WTC11 (cell line): ENCODE results near the gene CIART.

ENCODE experiments used
- ATF2 ChIP-seq: sonication (generic); formaldehyde crosslinking; IDR thresholded peaks from 2 replicates; pipeline ENCODE4 v1.8.1; 2022; ENCODE audit warnings: low read depth, missing genetic modification reagents, borderline replicate concordance
- CTCF ChIP-seq: fragments of 200-600 bp; IDR thresholded peaks from 2 replicates; pipeline ENCODE4 v1.8.0; 2022; ENCODE audit warnings: antibody characterized with exemption
- HMGXB4 ChIP-seq: sonication (generic); formaldehyde crosslinking; IDR thresholded peaks from 2 replicates; pipeline ENCODE4 v1.8.1; 2023; ENCODE audit warnings: mild to moderate bottlenecking, moderate library complexity, missing genetic modification reagents
- JUN ChIP-seq: sonication (generic); formaldehyde crosslinking; IDR thresholded peaks from 2 replicates; pipeline ENCODE4 v1.8.0; 2023; ENCODE audit warnings: mild to moderate bottlenecking, missing genetic modification reagents
- MAX ChIP-seq: sonication (generic); formaldehyde crosslinking; IDR thresholded peaks from 2 replicates; pipeline ENCODE4 v1.8.0; 2022; ENCODE audit warnings: mild to moderate bottlenecking, missing genetic modification reagents
- SP1 ChIP-seq: sonication (generic); formaldehyde crosslinking; conservative IDR thresholded peaks from 2 replicates; pipeline ENCODE4 v1.8.1; 2022; ENCODE audit warnings: missing genetic modification reagents
- ZBTB43 ChIP-seq: sonication (generic); formaldehyde crosslinking; IDR thresholded peaks from 2 replicates; pipeline ENCODE4 v1.8.1; 2023; ENCODE audit warnings: mild to moderate bottlenecking, missing genetic modification reagents
- ZNF219 ChIP-seq: sonication (generic); formaldehyde crosslinking; IDR thresholded peaks from 2 replicates; pipeline ENCODE4 v1.8.0; 2023; ENCODE audit warnings: missing genetic modification reagents, mild to moderate bottlenecking, borderline replicate concordance
- ZNF263 ChIP-seq: sonication (generic); formaldehyde crosslinking; IDR thresholded peaks from 2 replicates; pipeline ENCODE4 v1.8.1; 2022; ENCODE audit warnings: low read depth, mild to moderate bottlenecking, moderate library complexity, missing genetic modification reagents
- ZNF423 ChIP-seq: fragments of 250-450 bp; sonication (Bioruptor Pico); IDR thresholded peaks from 2 replicates; pipeline ENCODE4 v2.1.2; 2022; ENCODE audit warnings: mild to moderate bottlenecking, moderate library complexity
- ZNF512 ChIP-seq: sonication (generic); formaldehyde crosslinking; IDR thresholded peaks from 2 replicates; pipeline ENCODE4 v1.8.1; 2022; ENCODE audit warnings: missing genetic modification reagents, borderline replicate concordance

DNA sequence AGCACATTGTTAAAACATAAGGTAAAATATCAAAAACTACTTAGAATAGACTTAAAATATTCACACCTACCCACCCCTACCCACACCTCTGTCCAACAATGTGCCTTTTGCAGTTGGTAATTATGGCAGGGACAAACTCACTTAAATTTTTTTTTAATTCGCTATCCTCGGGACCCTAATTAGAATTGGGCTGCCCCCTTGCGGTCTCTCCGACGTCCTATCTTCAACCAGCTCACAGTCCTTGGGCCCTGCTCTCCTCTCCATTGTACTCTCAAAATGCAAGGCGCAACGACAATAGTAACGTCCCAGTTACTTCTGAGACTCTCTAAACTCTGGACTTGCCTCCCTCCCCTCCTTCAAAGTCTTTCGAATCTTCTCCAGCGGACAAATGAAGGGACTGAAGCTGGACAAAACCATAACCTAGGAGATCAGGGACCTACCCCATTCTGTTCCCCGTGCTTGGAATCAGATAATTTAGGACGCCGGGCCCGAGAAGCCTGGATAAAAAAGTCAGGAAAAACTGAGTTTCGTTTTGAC, 1.1 kb upstream of the CIART start:
- peak; percentile 59 for TF ChIP-seq CTCF
- no peak for TF ChIP-seq JUN (CRISPR knock-in tag)
- no peak for TF ChIP-seq SP1
- TF ChIP-seq ZNF263, result no peak
- TF ChIP-seq ZNF219 (CRISPR knock-in tag), result no peak
- TF ChIP-seq ATF2 (CRISPR knock-in tag), result no peak
- no peak for TF ChIP-seq ZNF423 (CRISPR knock-in tag)
- no peak for TF ChIP-seq MAX (CRISPR knock-in tag)
- TF ChIP-seq ZBTB43 (CRISPR knock-in tag), result no peak
- TF ChIP-seq HMGXB4 (CRISPR knock-in tag), result no peak
- no peak for TF ChIP-seq ZNF512 (CRISPR knock-in tag)
